H9 (cell line): ENCODE results near the gene PPIP5K1. TPM values are rescaled to one million over a fixed set of nuclear protein-coding genes. Genes with fewer than 3 reads are reported as not detected.
"Not testable (repeated sequence)": the region's sequence is repeated elsewhere in the genome, so short reads cannot be mapped to it uniquely, and the experiment has no call there.

ENCODE experiments used
- DNase-seq: peaks from one replicate; pipeline ENCODE4 v3.0.0-alpha.2; 2017
- H2AFZ ChIP-seq: one replicate; pipeline ENCODE4 v1.6.1; 2013; ENCODE audit warnings: mild to moderate bottlenecking, low read length, control low read depth, moderate library complexity
- H2AK5ac ChIP-seq: 2 replicates; pipeline ENCODE4 v1.6.1; 2013; ENCODE audit warnings: low read length, control low read depth, mixed read lengths; ENCODE audit not compliant: insufficient read length
- H2BK120ac ChIP-seq: one replicate; pipeline ENCODE4 v1.6.1; 2013; ENCODE audit warnings: low read depth, mild to moderate bottlenecking, low read length, control low read depth, inconsistent platforms; ENCODE audit not compliant: poor library complexity, severe bottlenecking
- H2BK12ac ChIP-seq: 2 replicates; pipeline ENCODE4 v1.6.1; 2013; ENCODE audit warnings: low read length, control low read depth, mixed read lengths, low read depth; ENCODE audit not compliant: insufficient read length
- H2BK15ac ChIP-seq: 2 replicates; pipeline ENCODE4 v1.6.1; 2013; ENCODE audit warnings: low read depth, low read length, control low read depth
- H2BK20ac ChIP-seq: one replicate; pipeline ENCODE4 v1.6.1; 2013; ENCODE audit warnings: low read depth, mild to moderate bottlenecking, low read length, control low read depth, inconsistent platforms; ENCODE audit not compliant: poor library complexity, severe bottlenecking
- H2BK5ac ChIP-seq: 2 replicates; pipeline ENCODE4 v1.6.1; 2013; ENCODE audit warnings: low read length, control low read depth, mixed read lengths; ENCODE audit not compliant: insufficient read length
- H3K14ac ChIP-seq: 2 replicates; pipeline ENCODE4 v1.6.1; 2013; ENCODE audit warnings: low read length, control low read depth; ENCODE audit not compliant: insufficient read depth
- H3K18ac ChIP-seq: 2 replicates; pipeline ENCODE4 v1.6.1; 2013; ENCODE audit warnings: low read depth, mild to moderate bottlenecking, mixed read lengths, low read length, control low read depth; ENCODE audit not compliant: insufficient read length
- H3K23ac ChIP-seq: 2 replicates; pipeline ENCODE4 v1.6.1; 2013; ENCODE audit warnings: low read length, control low read depth, mixed read lengths, low read depth; ENCODE audit not compliant: insufficient read length
- H3K23me2 ChIP-seq: 2 replicates; pipeline ENCODE4 v1.6.1; 2013; ENCODE audit warnings: low read depth, mild to moderate bottlenecking, mixed read lengths, low read length, control low read depth; ENCODE audit not compliant: insufficient read length, poor library complexity, severe bottlenecking
- H3K27ac ChIP-seq: 2 replicates; pipeline ENCODE4 v1.5.1; 2013; ENCODE audit warnings: low read length, control low read depth, mixed read lengths, low read depth; ENCODE audit not compliant: insufficient read length
- H3K27me3 ChIP-seq: 2 replicates; pipeline ENCODE4 v1.6.1; 2013; ENCODE audit warnings: low read length, control low read depth, inconsistent platforms; ENCODE audit not compliant: insufficient read depth
- H3K4ac ChIP-seq: 2 replicates; pipeline ENCODE4 v1.6.1; 2013; ENCODE audit warnings: low read depth, mild to moderate bottlenecking, control low read depth, inconsistent platforms, low read length, moderate library complexity
- H3K4me1 ChIP-seq: 2 replicates; pipeline ENCODE4 v1.6.1; 2013; ENCODE audit warnings: low read length, control low read depth, inconsistent platforms; ENCODE audit not compliant: insufficient read depth
- H3K4me2 ChIP-seq: 2 replicates; pipeline ENCODE4 v1.6.1; 2013; ENCODE audit warnings: low read length, control low read depth, mixed read lengths; ENCODE audit not compliant: insufficient read length, insufficient read depth
- H3K56ac ChIP-seq: 2 replicates; pipeline ENCODE4 v1.6.1; 2013; ENCODE audit warnings: low read depth, mild to moderate bottlenecking, mixed read lengths, low read length, control low read depth; ENCODE audit not compliant: insufficient read length
- H3K79me1 ChIP-seq: 2 replicates; pipeline ENCODE4 v1.6.1; 2013; ENCODE audit warnings: low read depth, mild to moderate bottlenecking, moderate library complexity, low read length, control low read depth, inconsistent platforms; ENCODE audit not compliant: insufficient read depth, poor library complexity, severe bottlenecking
- H3K79me2 ChIP-seq: 2 replicates; pipeline ENCODE4 v1.6.1; 2013; ENCODE audit warnings: low read length, control low read depth, inconsistent platforms; ENCODE audit not compliant: insufficient read depth
- H3K9ac ChIP-seq: 2 replicates; pipeline ENCODE4 v1.6.1; 2013; ENCODE audit warnings: low read length, control low read depth, mixed read lengths; ENCODE audit not compliant: insufficient read length; ENCODE audit errors: extremely low read depth
- H3K9me3 ChIP-seq: one replicate; pipeline ENCODE4 v1.6.1; 2013; ENCODE audit warnings: low read depth, low read length, inconsistent platforms; ENCODE audit not compliant: control insufficient read depth
- H3T11ph ChIP-seq: one replicate; pipeline ENCODE4 v1.6.1; 2013; ENCODE audit warnings: mild to moderate bottlenecking, low read length, control low read depth, inconsistent platforms
- H4K20me1 ChIP-seq: one replicate; pipeline ENCODE4 v1.6.1; 2013; ENCODE audit not compliant: control insufficient read depth, insufficient read length, insufficient read depth
- H4K5ac ChIP-seq: 2 replicates; pipeline ENCODE4 v1.6.1; 2013; ENCODE audit warnings: low read depth, mild to moderate bottlenecking, mixed read lengths, low read length, control low read depth; ENCODE audit not compliant: insufficient read length
- H4K8ac ChIP-seq: replicated peaks from 2 replicates; pipeline ENCODE4 v1.6.1; 2013; ENCODE audit warnings: low read length, control low read depth, mixed read lengths, low read depth; ENCODE audit not compliant: insufficient read length
- H4K91ac ChIP-seq: 2 replicates; pipeline ENCODE4 v1.6.1; 2013; ENCODE audit warnings: low read depth, mild to moderate bottlenecking, moderate library complexity, mixed read lengths, low read length, control low read depth; ENCODE audit not compliant: insufficient read length
- H3K27ac Mint-ChIP-seq, 3 experiments: 2 replicates in 2 of 3; 3 replicates in 1 of 3; pipeline ENCODE4 v1.8.0; 2020 to 2021; ENCODE audit warnings: mixed read lengths in 3 of 3, mild to moderate bottlenecking in 1 of 3, moderate library complexity in 1 of 3
- H3K27me3 Mint-ChIP-seq: 2 replicates; pipeline ENCODE4 v1.8.0; 2021; ENCODE audit warnings: low read depth, mild to moderate bottlenecking, moderate library complexity, mixed read lengths
- H3K36me3 Mint-ChIP-seq, 3 experiments: 2 replicates in 2 of 3; 3 replicates in 1 of 3; pipeline ENCODE4 v1.8.0; 2020 to 2021; ENCODE audit warnings: low read depth in 3 of 3, mixed read lengths in 3 of 3; ENCODE audit not compliant: insufficient read depth in 1 of 3
- H3K4me1 Mint-ChIP-seq, 2 experiments: 2 replicates each; pipeline ENCODE4 v1.8.0; 2020; ENCODE audit warnings: mixed read lengths in 2 of 2
- H3K4me3 Mint-ChIP-seq, 2 experiments: 2 replicates in 1 of 2; 3 replicates in 1 of 2; pipeline ENCODE4 v1.8.0; 2020 to 2021; ENCODE audit warnings: mild to moderate bottlenecking in 2 of 2, mixed read lengths in 2 of 2, moderate library complexity in 1 of 2
- H3K9me3 Mint-ChIP-seq, 2 experiments: 2 replicates in 1 of 2; 3 replicates in 1 of 2; pipeline ENCODE4 v1.8.0; 2020; ENCODE audit warnings: mild to moderate bottlenecking in 2 of 2, mixed read lengths in 2 of 2, moderate library complexity in 1 of 2
- WGBS: extraction: QIAGEN DNeasy Blood & Tissue Kit; methylation state at CpG from one replicate; pipeline ENCODE4 v1.1.7; 2013; ENCODE audit warnings: missing lambda C conversion rate, low lambda C conversion rate, mixed read lengths; ENCODE audit not compliant: insufficient read length; ENCODE audit errors: extremely low coverage; 5-methylcytosine and 5-hydroxymethylcytosine counted together
- total RNA-seq: library from RNA; stranded (reverse); gene quantifications from 2 replicates; pipeline ENCODE4 v1.2.1, GENCODE V29; 2021
- TF ChIP-seq, protein P1 (sequence below): fragments of 200-600 bp; sonication (generic); conservative IDR thresholded peaks from 3 replicates; pipeline ENCODE4 v1.8.0; 2021; ENCODE audit warnings: antibody characterized with exemption, mild to moderate bottlenecking

PPIP5K1 gene
- total RNA-seq, 1 experiment from 2014 or later: 28.5 TPM

DNA sequence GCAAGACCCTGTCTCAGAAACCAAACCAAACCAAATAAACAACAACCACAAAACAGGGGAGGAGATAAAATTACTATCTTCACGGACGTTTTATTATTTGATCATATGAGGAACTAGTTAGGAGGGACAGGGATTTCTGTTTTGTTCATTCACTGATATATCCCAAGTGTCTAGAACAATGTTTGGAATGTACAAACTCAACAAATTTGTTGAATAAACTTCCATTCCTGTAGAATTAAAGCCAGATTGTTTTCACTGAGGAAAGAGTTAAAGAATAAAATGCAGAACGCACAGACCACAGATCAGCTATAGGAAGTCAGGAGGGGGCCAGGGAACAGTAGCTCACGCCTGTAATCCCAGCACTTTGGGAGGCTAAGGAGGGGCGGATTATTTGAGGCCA, 35.1 kb upstream of the PPIP5K1 start:
- Histone ChIP-seq H3K79me2 (no peaks in the 10 kb centered on the region), H2BK12ac (no peak overlapping the region), H3K56ac (no peak overlapping the region), H4K91ac (no peak overlapping the region), H3K23ac (no peak overlapping the region), H3K27me3 (no peaks in the 10 kb centered on the region), H4K20me1 (no peaks in the 10 kb centered on the region), H3T11ph (no peak overlapping the region), H3K18ac (no peak overlapping the region), H3K27ac (no peak overlapping the region), H3K79me1 (no peaks in the 10 kb centered on the region), H2BK120ac (no peak overlapping the region), H3K4ac (no peak overlapping the region), H2BK20ac (no peak overlapping the region), H2AFZ (no peak overlapping the region), H3K23me2 (no peaks in the 10 kb centered on the region), H2BK15ac (no peak overlapping the region), H4K5ac (no peak overlapping the region), H4K8ac (no peak overlapping the region), H3K9ac (no peak overlapping the region), H3K4me1 (no peaks in the 10 kb centered on the region), H3K9me3 (no peaks in the 10 kb centered on the region), H2BK5ac (no peak overlapping the region), H2AK5ac (no peak overlapping the region), H3K4me2 (no peak overlapping the region), H3K14ac (no peak overlapping the region)
- WGBS: no CpG with 5 or more reads among the region's 5 CpGs
- H3K27ac Mint-ChIP-seq: no peak overlapping the region
- no peaks in the 10 kb centered on the region for H3K36me3 Mint-ChIP-seq
- no peak for DNase-seq
- H3K4me1 Mint-ChIP-seq: no peaks in the 10 kb centered on the region
- TF ChIP-seq, protein P1, sequence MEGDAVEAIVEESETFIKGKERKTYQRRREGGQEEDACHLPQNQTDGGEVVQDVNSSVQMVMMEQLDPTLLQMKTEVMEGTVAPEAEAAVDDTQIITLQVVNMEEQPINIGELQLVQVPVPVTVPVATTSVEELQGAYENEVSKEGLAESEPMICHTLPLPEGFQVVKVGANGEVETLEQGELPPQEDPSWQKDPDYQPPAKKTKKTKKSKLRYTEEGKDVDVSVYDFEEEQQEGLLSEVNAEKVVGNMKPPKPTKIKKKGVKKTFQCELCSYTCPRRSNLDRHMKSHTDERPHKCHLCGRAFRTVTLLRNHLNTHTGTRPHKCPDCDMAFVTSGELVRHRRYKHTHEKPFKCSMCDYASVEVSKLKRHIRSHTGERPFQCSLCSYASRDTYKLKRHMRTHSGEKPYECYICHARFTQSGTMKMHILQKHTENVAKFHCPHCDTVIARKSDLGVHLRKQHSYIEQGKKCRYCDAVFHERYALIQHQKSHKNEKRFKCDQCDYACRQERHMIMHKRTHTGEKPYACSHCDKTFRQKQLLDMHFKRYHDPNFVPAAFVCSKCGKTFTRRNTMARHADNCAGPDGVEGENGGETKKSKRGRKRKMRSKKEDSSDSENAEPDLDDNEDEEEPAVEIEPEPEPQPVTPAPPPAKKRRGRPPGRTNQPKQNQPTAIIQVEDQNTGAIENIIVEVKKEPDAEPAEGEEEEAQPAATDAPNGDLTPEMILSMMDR: no peak
- no peaks in the 10 kb centered on the region; the same call in 1 of the 2 replicates for H3K27me3 Mint-ChIP-seq
- H3K9me3 Mint-ChIP-seq: no peaks in the 10 kb centered on the region
- no peak overlapping the region for H3K4me3 Mint-ChIP-seq

DNA sequence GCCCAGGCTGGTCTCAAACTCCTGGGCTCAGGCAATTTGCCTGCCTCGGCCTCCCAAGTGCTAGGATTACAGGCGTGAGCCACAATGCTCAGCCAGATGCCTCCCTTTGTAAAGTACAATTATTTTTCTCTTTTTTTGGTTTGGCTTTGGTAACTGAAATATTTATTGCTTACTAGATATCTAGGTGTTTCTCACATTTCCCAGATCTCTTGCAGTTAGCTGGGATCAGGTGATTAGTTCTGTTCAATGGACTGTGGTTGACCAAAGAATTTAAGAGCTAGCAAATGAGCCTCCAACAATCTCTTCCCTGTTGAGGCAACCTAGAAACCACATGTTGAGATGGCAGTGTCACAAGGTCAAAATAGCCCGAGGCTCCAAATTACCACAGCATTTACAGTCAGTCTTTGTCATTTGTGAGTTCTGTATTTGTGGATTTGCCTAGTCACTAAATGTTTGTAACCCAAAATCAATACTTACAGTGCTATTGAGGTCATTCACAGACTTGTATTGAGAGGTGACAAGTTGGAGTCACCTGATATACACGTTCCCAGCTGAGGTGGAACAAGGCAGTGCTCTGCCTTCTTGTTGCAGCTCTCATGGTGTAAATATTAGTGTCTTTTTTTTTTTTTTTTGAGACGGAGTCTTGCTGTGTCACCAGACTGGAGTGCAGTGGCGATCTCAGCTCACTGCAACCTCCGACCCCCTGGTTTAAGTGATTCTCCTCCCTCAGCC, 32.2 kb upstream of the PPIP5K1 start:
- not testable (repeated sequence) for H3K36me3 Mint-ChIP-seq, H3K56ac ChIP-seq, H2BK120ac ChIP-seq, H3K4ac ChIP-seq, H3K79me2 ChIP-seq, H3K9ac ChIP-seq, H3K79me1 ChIP-seq, H4K91ac ChIP-seq, H3K4me2 ChIP-seq, H2BK5ac ChIP-seq, H3K27me3 Mint-ChIP-seq, H3K27me3 ChIP-seq, H3K4me1 ChIP-seq, H4K8ac ChIP-seq, H3K14ac ChIP-seq, H2BK20ac ChIP-seq, DNase-seq, H2AK5ac ChIP-seq, H3K23me2 ChIP-seq, H3T11ph ChIP-seq, H3K9me3 ChIP-seq, H3K4me3 Mint-ChIP-seq, H2BK12ac ChIP-seq, H3K27ac Mint-ChIP-seq, H4K20me1 ChIP-seq, H3K4me1 Mint-ChIP-seq, H4K5ac ChIP-seq, H3K23ac ChIP-seq, H3K18ac ChIP-seq, H3K9me3 Mint-ChIP-seq, H3K27ac ChIP-seq, H2BK15ac ChIP-seq, H2AFZ ChIP-seq
- no CpG with 5 or more reads among the region's 7 CpGs for WGBS
